SK-N-MC (cell line): ENCODE results near the gene NPLOC4.
"Not testable (repeated sequence)": the region's sequence is repeated elsewhere in the genome, so short reads cannot be mapped to it uniquely, and the experiment has no call there.

Source experiments
- DNase-seq: peaks from one replicate; pipeline ENCODE4 v3.0.0-alpha.2; 2011; ENCODE audit warnings: low read depth, low spot score
- H3K27ac ChIP-seq: fragments of 200-600 bp; sonication (generic); 2 replicates; pipeline ENCODE4 v1.5.1; 2016; ENCODE audit warnings: mixed run types
- H3K36me3 ChIP-seq: fragments of 200-600 bp; sonication (generic); 2 replicates; pipeline ENCODE4 v1.6.1; 2017; ENCODE audit warnings: antibody characterized with exemption, low read length, mixed read lengths; ENCODE audit not compliant: insufficient read depth
- H3K4me3 ChIP-seq: fragments of 200-600 bp; sonication (generic); 2 replicates; pipeline ENCODE4 v1.5.1; 2016
- H3K9ac ChIP-seq: fragments of 200-600 bp; sonication (generic); 2 replicates; pipeline ENCODE4 v1.8.0; 2017; ENCODE audit warnings: mixed run types, mixed read lengths; ENCODE audit not compliant: insufficient read length
- H3K9me3 ChIP-seq: fragments of 200-600 bp; sonication (generic); 2 replicates; pipeline ENCODE4 v1.6.1; 2017; ENCODE audit warnings: low read depth, mild to moderate bottlenecking, antibody characterized with exemption, low read length, moderate library complexity, mixed read lengths
- EZH2 ChIP-seq: fragments of 200-600 bp; sonication (generic); IDR thresholded peaks from one replicate; pipeline ENCODE4 v1.6.1; 2017; ENCODE audit warnings: antibody characterized with exemption
- FOXP2 ChIP-seq: optimal IDR thresholded peaks from 2 replicates; pipeline ENCODE3; 2011; ENCODE audit warnings: mild to moderate bottlenecking, moderate library complexity; ENCODE audit not compliant: insufficient read depth; ENCODE audit errors: extremely low read length, control extremely low read depth
- POLR2AphosphoS5 ChIP-seq: IDR thresholded peaks from 2 replicates; pipeline ENCODE4 v1.6.1; 2012; ENCODE audit warnings: mild to moderate bottlenecking, low read depth, low read length, borderline replicate concordance

Gene NPLOC4

DNA sequence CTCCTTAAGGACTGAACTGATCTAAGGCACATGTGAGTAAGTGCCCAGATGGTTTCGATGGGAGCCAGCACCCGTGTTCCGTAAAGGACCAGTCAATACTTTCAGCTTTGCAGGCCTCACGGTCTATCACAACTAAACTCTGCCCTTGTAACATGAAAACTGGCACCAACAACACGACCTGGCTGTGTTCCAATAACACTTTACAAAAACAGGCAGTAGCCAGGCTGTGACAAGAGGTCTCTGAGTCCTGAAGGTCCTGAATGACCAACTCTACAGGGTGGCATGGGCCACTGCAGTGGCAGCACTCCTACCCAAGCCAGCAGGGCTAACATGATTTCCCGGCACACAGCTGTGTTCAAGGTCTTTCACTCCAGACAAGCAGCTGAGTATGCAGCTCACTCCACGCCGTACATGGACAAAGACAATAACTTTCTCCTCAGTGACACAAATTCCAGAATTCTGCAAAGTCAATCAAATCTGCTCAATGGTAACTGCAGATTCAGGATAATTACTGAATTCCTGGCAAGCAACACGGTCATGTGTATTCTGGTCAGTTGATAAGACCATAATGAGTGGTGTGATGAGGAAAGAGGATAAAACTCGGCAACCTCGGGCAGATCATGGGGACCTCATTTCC, 15.3 kb downstream of the NPLOC4 start:
- Histone ChIP-seq H3K27ac (no peak overlapping the region), H3K9ac (no peak overlapping the region), H3K36me3 (peaks cover 74% of the 10 kb centered on the region), H3K4me3 (no peak overlapping the region), H3K9me3 (no peaks in the 10 kb centered on the region)
- DNase-seq = no peak
- no peak for TF ChIP-seq FOXP2
- TF ChIP-seq EZH2 = no peak
- TF ChIP-seq POLR2AphosphoS5 = no peak

DNA sequence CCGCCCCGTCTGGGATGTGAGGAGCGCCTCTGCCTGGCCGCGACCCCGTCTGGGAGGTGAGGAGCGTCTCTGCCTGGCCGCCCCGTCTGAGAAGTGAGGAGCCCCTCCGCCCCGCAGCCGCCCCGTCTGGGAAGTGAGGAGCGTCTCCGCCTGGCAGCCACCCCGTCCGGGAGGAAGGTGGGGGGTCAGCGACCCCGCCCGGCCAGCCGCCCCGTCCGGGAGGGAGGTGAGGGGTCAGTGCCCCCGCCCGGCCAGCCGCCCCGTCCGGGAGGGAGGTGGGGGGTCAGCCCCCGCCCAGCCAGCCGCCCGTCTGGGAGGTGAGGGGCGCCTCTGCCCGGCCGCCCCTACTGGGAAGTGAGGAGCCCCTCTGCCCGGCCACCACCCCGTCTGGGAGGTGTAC, 18.6 kb downstream of the NPLOC4 start:
- H3K9ac ChIP-seq, DNase-seq, H3K9me3 ChIP-seq, H3K27ac ChIP-seq, H3K4me3 ChIP-seq: not testable (repeated sequence)
- peaks cover 73% of the 10 kb centered on the region for H3K36me3 ChIP-seq

DNA sequence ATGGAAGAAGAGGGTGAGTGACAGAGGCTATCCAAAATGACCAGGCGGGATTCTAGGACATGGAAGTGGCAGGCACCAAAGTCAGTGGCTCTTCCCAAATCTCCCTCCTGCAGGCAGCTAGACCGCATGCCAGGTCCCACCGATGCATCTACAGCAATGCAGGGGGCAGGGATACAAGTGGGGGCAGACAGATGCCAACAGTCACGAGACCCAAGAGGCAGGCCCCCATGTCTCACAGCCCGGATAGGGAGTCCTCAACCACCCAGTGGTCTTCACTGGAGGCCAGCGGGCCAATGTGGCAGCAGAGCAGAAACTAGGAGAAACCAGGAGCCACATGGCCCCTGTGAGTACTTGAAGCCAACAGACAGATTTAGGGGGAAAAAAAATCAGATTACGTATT, 20.0 kb downstream of the NPLOC4 start:
- no peak overlapping the region for H3K9ac ChIP-seq
- H3K36me3 ChIP-seq = peaks cover 75% of the 10 kb centered on the region
- H3K4me3 ChIP-seq = no peak overlapping the region
- H3K9me3 ChIP-seq = no peaks in the 10 kb centered on the region
- DNase-seq = no peak
- TF ChIP-seq POLR2AphosphoS5 (no peak), FOXP2 (no peak), EZH2 (no peak)
- no peak overlapping the region for H3K27ac ChIP-seq

DNA sequence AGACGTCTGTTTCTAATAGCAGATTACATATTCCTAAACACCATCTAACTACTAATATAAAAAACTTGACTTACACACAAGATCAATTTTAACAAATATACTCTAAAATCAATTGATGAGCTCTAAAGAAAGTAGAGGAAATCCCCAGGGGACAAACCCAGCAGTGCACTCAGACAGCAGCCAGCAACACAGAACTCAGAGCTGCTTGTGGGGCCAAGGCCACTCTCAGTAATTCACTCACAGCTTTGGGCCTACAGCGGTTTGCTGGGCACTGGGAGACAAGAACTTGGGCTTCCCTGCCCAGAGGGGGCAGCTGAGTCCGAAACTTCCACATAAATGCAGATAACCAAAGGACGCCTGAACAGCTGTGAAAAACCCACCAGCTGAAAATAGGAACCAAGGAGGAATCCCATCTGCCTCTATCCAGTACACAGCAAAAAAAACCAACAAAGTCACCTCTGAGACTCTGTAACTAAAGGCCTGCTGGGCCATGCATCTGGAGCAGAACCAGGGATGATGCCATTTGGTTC, 21.4 kb downstream of the NPLOC4 start:
- H3K36me3 ChIP-seq = peaks cover 63% of the 10 kb centered on the region
- H3K4me3 ChIP-seq = no peak overlapping the region
- no peak for TF ChIP-seq FOXP2
- no peak for TF ChIP-seq POLR2AphosphoS5
- TF ChIP-seq EZH2 = no peak
- no peak overlapping the region for H3K9ac ChIP-seq
- no peak for DNase-seq
- H3K27ac ChIP-seq = peak overlapping the region; percentile 46; the same call in 1 of the 2 replicates
- no peaks in the 10 kb centered on the region for H3K9me3 ChIP-seq

DNA sequence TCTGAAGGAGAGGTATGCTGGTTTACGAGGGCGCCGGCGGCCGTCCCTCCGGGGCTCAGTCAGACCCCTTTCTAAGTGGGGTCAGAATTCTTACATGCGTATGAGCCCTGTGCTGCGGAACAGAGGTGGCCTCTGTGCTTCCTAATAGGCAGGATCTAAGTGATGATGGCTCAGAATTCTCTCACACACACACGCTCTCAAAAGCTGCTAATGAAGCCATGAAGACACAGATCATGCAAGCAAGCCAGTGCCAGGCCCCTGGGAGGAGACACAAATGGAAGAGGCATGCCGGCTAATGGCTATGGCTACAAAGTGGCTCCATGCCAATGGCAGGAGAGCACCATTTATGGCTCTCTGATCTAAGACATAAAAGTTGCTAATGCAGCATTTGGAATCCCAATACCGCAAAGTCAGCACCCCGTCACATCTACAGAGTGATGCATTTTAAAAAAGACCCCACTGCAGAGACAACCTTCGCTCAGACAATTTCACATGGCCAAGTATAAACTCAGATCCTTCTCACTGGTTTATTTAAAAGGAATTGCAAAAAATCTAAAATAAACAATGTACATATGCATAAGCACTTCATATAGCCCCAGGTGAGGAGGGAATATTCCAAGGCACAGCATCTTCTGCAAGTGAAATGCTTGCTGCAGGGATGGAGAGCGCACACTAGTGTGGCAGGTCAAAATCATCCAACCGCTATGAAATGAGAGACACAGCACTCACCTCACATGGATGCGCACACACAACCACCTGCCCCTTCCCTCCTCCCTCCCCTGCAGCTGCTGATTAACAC, 24.5 kb downstream of the NPLOC4 start:
- Histone ChIP-seq H3K9ac (no peak overlapping the region), H3K9me3 (no peaks in the 10 kb centered on the region), H3K36me3 (peaks cover 83% of the 10 kb centered on the region), H3K4me3 (no peak overlapping the region), H3K27ac (no peak overlapping the region)
- no peak for DNase-seq
- no peak for TF ChIP-seq EZH2
- no peak for TF ChIP-seq FOXP2
- no peak for TF ChIP-seq POLR2AphosphoS5

DNA sequence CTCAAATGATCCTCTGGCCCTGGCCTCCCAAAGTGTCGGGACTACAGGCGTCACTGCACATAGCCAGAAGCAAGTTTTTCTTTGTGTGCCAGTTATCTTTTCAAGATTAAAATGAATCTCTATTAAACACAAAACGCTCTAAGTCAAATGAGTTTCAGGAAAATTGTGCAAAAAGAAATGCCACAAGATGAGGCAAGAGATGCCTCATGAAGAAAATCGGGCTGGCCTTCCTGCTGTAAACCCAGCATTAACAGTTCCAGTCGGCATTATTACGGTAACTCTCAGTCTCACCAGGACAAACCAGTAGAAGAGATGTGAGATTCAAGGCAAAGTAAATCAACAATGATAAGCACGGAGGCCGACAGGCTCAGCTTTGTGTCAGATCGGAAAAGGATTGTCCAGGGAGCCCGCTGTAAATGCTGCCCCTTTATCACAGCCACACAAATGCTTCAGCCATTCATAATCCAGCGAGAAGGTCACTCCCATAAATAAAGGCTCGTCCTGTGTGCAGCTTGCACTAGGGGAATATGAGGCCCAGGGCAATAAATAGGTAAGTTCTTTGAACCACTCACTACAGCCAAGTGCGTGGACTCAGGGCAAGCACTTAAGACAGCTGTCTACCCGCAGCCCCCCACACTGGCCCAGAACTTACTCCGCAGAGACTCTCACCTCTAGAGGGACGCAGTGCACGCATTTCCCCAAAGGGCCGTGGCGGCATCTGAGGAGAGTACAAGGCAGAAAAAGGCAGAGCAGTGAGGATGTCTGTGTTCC, 27.2 kb downstream of the NPLOC4 start:
- TF ChIP-seq EZH2 = no peak
- no peak for TF ChIP-seq FOXP2
- no peak for TF ChIP-seq POLR2AphosphoS5
- DNase-seq = no peak
- Histone ChIP-seq H3K9me3 (no peaks in the 10 kb centered on the region), H3K27ac (no peak overlapping the region), H3K4me3 (no peak overlapping the region), H3K9ac (no peak overlapping the region), H3K36me3 (peaks cover 80% of the 10 kb centered on the region)

DNA sequence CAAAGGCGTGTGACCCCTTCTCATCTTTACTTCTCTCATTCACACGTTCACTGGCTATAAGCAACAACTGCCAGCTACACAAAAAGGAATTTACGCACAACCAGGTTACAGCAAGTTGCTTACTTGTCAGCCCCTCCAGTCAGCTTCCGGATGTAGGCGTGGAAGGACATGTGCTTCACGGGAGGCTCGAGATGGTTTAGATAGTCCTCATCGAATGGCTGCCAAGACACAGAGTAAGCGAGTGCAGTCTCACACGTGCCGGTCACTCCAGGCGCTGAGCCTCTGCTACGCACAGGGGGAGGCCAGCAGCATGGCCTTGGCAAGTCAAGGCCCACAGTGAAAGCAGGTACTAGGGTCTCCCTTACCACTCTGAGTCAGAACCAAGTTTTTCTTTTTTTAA, 28.3 kb downstream of the NPLOC4 start:
- no peaks in the 10 kb centered on the region for H3K9me3 ChIP-seq
- TF ChIP-seq POLR2AphosphoS5 (no peak), EZH2 (no peak), FOXP2 (no peak)
- no peak overlapping the region for H3K4me3 ChIP-seq
- H3K9ac ChIP-seq = no peak overlapping the region
- DNase-seq = no peak
- no peak overlapping the region for H3K27ac ChIP-seq
- H3K36me3 ChIP-seq = peaks cover 80% of the 10 kb centered on the region

DNA sequence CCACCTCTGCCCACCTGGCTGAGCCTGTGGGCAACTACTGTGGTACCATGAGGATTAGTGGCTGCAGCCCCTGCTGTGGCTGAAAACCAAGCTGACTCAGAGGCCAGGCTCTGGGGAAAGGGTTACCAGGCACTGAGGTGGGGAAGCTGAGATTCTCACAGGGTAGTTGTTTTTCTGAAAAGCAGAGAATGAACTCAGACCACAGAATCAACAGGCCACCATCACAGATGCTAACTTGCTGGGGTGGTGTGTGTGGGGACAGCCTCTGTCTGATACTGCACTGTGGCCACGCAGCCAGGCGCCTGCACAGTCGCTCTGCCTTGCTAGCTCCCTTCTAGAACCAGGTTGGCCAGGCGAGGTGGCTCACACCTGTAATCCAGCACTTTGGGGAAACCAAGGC, 28.8 kb downstream of the NPLOC4 start:
- peaks cover 78% of the 10 kb centered on the region for H3K36me3 ChIP-seq
- no peak overlapping the region for H3K9ac ChIP-seq
- no peaks in the 10 kb centered on the region for H3K9me3 ChIP-seq
- peak overlapping the region; percentile 13; the same call in 1 of the 2 replicates for H3K27ac ChIP-seq
- TF ChIP-seq POLR2AphosphoS5 (no peak), FOXP2 (no peak), EZH2 (no peak)
- DNase-seq = no peak
- no peak overlapping the region for H3K4me3 ChIP-seq
